IPS DF 19.7 (cell line): Measurements from ENCODE around the gene PGPEP1.
"Not testable (repeated sequence)": the region's sequence is repeated elsewhere in the genome, so short reads cannot be mapped to it uniquely, and the experiment has no call there.

Experiments
- DNase-seq: peaks from one replicate; pipeline ENCODE4 v3.0.0-alpha.2; 2013; ENCODE audit warnings: low read depth, low spot score

The PGPEP1 gene

GRCh38 chr19:18390065-18390907, 49.9 kb downstream of the PGPEP1 start:
- no peak for DNase-seq

GRCh38 chr19:18391509-18392075, 51.2 kb downstream of the PGPEP1 start:
- DNase-seq: no peak

GRCh38 chr19:18392417-18392816, 52.0 kb downstream of the PGPEP1 start:
- no peak for DNase-seq

DNA sequence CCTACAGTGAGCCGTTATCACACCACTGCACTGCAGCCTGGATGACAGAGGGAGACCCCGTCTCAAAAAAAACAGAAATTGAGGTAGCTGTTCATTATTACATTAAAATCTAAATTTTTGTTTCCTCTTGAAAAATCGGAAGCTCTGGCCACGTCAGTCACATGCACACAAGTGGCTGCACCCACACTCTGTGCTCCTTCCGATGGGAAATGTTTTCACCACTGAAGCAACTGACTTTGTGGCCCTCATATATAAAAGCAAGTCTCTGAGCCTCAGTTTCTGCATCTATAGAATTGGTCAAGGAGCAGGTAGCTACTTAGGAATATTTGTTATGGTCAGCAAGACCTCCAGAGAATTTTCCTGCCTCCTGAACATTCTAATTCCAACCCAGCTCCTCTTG, 52.5 kb downstream of the PGPEP1 start:
- no peak for DNase-seq

DNA sequence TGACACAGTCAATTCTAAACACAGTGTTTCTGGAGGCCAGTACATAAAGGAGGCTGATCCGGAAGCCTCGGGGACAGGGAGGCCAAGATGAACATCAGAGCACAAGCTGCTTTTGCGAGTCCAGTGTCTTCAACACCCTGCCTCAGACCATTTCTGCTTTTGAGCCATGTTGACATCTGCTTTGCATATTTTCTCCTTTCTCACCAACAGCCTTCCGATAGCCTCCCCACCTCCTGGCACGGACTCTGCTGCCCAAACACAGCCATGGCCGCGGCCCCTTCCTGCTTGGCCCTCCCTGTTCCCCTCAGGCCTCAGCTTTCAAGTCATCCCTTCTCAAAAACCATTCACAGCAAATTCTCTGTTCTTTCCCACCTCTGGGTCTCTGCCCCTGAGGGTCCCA, 53.4 kb downstream of the PGPEP1 start:
- no peak for DNase-seq

DNA sequence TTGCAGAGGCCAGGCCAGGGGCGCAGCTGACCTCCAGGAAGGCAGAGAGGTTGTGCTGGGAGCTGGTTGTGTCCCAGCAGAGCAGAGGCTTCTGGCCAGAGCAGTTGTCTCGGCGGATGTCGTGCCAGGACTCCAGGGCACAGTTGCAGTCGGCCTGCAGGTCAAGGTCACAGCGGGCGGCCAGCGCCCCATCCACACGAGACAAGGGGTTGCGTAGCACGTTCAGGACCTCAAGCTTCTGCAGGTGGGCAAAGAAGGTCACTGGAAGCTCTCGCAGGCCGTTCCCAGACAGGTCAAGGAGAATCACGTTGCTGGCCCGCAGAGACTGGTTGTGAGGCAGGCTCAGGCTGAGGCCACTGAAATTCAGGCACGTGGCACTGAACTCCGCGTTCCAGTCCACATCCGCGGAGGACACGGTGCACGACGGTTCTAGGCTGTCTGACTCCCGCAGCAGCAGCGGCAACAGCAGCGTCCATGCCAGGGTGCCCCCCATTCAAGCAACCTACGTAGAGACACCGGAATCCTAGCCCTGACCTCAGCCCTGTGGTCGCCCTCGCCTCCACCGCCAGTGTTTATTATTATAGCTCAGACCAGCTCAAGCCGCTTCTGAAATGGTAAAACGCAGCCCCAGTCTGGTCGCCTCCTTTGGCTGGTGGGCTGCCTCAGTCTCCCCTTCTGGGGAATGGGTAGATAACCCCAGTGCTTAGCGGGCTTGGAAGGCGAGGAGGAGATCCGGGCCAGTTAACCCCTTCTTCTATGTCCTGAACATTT, 56.3 kb downstream of the PGPEP1 start:
- DNase-seq: no peak

DNA sequence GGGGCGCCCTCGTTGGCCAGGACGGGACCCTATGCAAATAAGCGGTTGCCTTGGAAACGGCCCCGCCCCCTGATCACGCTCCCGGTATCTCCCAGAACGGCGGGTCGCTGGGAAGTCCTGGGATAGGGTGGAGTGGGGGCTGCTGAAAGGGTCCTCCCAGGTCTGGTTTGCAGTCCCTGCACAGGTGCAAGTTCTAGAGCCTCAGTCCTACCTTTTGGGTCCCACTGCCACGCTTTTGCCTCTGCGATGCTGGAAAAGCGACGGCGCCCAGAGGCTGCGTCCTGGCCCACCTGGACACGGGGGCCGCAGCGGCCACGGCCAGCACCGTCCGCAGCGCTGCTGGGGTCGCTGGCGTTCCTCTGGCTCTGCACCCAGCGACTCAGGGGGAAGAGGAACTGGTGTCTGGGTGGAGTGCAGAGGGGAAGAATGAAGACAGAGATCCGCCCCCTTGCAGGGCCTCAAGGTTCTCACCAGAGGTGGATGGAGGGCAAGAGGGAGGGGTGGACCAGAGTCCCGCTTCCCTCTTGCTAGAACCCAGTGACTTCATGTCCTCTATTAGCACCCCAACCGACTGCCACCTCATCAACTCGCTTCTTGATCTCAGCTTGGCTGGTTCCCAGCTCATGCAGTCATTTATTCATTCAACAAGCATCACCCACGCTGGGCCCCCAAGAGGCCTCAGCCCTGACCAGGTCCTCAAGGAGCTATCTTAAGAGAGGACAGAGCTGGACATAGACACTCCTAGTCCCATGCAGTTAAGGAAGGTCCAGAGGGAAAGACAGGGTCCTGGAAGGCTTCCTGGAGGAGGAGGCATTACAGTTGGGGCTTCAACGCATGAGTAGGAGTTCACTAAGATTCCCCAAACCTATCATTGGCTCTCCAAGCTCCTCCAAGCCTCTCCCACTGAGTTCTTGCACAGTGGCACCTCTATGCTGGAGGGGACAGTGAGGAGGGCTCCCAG, 57.1 kb downstream of the PGPEP1 start, which contains the start of gene LRRC25:
Gene LRRC25, minus strand, starts transcription at position 381 of the 961 bp plus-strand sequence. CDS start 659 bp downstream, outside the sequence.
- no peak for DNase-seq

GRCh38 chr19:18399008-18399407, 58.6 kb downstream of the PGPEP1 start:
- no peak for DNase-seq

DNA sequence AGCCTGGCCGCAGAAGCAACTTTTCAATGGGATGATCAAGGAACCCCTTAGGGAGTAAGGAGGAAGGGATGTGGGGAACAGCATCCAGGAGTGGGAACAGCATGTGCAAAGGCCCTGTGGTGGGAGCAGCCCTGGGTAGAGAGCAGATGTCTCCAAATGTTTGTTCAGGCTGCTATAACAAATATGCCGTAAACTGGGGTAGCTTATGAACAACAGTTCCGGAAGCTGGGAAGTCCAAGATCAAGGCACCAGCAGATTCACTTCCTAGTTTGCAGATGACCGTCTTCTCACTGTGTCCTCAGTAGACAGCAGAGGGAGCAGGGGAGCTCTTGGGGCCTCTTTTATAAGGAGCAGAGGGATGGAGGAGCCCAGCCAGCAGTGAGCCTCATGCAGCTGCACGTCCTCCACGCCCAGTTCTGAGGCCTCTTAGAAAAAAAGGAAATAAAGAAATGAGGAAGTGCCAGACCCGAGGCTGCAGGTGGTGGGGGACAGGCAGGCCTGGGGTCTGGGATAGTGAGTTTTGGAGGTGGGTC, 61.2 kb downstream of the PGPEP1 start:
- DNase-seq: no peak

- not testable (repeated sequence) for DNase-seq
These were observed 62.3 kb downstream of the PGPEP1 start for GRCh38 chr19:18402455-18403248.

- DNase-seq: not testable (repeated sequence)
These were observed 65.4 kb downstream of the PGPEP1 start for GRCh38 chr19:18405754-18406153.

- DNase-seq: no peak
These were observed 66.4 kb downstream of the PGPEP1 start for GRCh38 chr19:18406749-18407148.

DNA sequence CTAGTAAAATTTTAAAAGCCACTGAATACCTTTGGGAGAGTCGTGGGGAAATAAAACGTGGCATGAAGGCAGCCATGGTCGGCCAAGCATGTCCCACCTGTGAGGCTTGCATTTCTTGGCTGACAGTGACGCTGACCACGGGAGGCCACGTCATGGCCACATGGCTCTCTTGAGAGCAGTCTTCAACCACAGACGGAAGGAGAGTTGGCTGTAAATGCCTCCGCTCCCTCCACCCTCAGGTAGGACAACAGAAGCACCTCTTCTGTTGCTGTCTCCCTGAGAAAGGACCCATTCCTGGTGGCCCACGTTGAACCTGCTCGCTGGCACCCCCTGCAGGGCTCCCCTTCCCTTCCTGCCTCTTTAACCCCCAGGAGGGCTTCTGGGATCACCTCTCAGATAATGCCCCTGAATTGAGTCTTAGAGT, 67.7 kb downstream of the PGPEP1 start:
- no peak for DNase-seq

- DNase-seq: no peak
These were observed 72.3 kb downstream of the PGPEP1 start for GRCh38 chr19:18412610-18413239.

DNA sequence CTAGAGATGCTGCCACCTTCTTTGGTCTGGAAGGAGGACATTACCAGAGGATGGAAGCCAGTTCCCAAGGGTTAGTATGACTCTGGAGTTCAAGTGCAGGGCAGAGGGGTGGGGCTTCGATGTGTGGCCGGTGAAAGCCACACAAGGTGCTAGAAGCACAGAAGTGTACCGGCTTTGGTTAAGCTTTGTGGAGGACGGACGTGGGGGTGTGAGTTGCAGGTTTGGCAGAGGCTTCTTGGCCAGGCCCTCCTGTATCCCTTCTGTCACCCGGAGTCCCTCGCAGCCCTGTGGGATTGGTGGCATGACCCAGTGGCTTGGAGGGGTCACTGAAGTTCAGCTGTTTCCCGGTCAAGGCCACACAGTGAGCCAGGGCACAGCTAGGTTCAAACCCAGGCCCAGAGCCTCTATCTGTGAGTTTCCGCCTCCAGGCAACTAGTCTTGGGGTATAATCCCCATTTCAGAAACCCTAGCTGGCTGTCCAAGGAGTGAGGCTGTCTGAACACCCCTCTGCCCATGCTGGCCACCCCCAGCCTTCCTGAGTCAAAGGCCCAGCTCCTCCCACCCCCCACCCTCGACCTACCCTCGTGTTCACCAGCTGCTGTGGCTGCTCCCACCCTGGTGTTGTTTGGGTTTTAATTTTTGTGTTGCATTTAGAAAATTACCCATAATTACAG, 74.2 kb downstream of the PGPEP1 start:
- DNase-seq: no peak

GRCh38 chr19:18415178-18415867, 74.9 kb downstream of the PGPEP1 start:
- no peak for DNase-seq

DNA sequence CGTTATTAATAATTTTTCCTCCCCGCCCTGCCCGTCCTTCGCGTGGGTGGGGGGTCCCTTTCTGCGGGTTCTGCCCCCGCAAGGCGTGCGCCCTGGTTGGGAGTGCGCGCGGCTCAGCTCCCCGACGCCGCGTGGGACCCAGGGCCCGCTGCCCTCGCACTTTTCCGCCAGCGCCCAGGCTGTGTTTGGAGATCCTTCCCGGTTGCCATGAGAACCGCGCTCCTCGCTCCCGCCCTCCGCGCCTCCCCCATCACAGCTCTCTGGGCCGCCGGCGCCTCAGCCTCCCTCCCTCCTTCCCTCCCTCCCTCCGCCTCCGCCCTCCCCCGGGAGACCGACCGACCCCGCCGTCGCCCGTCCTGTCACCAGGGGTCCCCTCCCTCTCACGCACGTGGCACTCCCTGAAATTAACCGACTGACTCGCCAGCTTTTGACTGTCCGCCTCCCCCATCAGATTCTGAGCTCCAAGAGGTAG, 76.4 kb downstream of the PGPEP1 start:
- no peak for DNase-seq
